ENCODE data around the gene ACTL9.

GRCh38 chr19:8686549-8686948 lies 12.0 kb downstream of the ACTL9 start:
- TF ChIP-seq EZH2 (IDR thresholded peaks at IDR 0.05; ENCODE audit: borderline replicate concordance, low read depth, low read length, severe bottlenecking): no peak
- no peak for TF ChIP-seq CTCF (IDR thresholded peaks at IDR 0.05; ENCODE audit: extremely low read depth in 1 of 2, insufficient read depth in 1 of 2, low read depth in 1 of 2, low read length in 2 of 2)
